ENCODE data around the gene TNP1. TPM values are rescaled to one million over a fixed set of nuclear protein-coding genes. Genes with fewer than 3 reads are reported as not detected.

TNP1 gene
- total RNA-seq, 1 donor from 2014 or later, result not detected

DNA sequence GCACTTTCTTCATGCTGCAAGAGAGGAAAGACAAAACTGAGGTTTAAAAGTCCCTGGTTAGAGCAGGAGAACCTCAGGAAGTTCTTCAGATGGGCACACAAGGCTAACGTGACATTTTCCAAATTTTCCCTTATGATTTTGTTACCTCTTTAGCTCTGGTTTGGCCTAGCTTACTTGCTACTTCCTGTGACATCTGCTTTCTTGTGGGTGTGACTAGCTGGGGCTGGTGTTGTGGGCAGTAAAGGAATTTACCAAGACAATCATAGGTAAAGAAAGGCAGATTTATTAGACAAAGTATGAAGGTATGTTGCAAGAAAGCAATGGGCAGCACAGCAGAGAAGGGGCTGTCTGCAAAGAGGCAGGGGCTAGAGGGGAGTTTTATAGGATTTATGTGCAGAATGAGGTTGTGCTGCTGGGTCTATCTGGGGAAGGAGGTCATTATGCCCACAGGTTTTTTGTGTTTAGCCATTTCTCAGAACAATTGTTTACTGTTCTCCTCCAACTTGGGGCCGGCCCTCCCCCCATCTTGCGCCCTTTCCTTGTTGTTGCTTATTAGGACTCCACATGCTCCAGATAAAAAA is 6.7 kb upstream of the TNP1 start:
- FAIRE-seq, result no peak
- Histone ChIP-seq H3K4me3 (ENCODE audit: low read depth, low read length) (no peak overlapping the region), H3K36me3 (ENCODE audit: control insufficient read depth, insufficient read depth, low read length) (no peaks in the 10 kb centered on the region), H3K27me3 (ENCODE audit: control insufficient read depth, insufficient read depth, low read length) (no peaks in the 10 kb centered on the region)
- peak; percentile 18 for DNase-seq (ENCODE audit: low read depth)
- TF ChIP-seq, protein P1, sequence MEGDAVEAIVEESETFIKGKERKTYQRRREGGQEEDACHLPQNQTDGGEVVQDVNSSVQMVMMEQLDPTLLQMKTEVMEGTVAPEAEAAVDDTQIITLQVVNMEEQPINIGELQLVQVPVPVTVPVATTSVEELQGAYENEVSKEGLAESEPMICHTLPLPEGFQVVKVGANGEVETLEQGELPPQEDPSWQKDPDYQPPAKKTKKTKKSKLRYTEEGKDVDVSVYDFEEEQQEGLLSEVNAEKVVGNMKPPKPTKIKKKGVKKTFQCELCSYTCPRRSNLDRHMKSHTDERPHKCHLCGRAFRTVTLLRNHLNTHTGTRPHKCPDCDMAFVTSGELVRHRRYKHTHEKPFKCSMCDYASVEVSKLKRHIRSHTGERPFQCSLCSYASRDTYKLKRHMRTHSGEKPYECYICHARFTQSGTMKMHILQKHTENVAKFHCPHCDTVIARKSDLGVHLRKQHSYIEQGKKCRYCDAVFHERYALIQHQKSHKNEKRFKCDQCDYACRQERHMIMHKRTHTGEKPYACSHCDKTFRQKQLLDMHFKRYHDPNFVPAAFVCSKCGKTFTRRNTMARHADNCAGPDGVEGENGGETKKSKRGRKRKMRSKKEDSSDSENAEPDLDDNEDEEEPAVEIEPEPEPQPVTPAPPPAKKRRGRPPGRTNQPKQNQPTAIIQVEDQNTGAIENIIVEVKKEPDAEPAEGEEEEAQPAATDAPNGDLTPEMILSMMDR (IDR thresholded peaks at IDR 0.05; ENCODE audit: insufficient read depth, low read length, severe bottlenecking), result no peak

DNA sequence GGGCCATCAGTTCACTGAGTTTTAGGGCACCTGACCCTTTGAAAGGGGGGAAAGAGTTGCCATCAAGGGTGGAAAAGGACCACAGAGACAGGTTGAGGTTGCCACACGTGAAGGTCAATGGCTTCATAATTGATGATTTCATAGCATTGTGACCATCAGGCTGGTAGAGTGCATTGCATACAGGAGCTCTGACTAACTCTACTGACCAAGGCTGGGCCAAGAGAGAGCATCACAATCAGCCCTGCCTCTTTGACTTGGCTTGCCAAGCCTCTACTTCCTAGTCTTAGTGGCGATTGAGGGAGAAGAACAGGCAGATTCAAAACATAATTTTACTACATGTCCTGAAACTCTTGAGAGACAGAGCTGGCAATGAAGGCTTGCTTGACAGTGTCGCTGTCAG is 5.8 kb upstream of the TNP1 start:
- no peak for DNase-seq (ENCODE audit: low read depth)
- Histone ChIP-seq H3K36me3 (ENCODE audit: control insufficient read depth, insufficient read depth, low read length) (no peaks in the 10 kb centered on the region), H3K27me3 (ENCODE audit: control insufficient read depth, insufficient read depth, low read length) (no peaks in the 10 kb centered on the region), H3K4me3 (ENCODE audit: low read depth, low read length) (no peak overlapping the region)
- TF ChIP-seq, protein P1 (IDR thresholded peaks at IDR 0.05; ENCODE audit: insufficient read depth, low read length, severe bottlenecking), result no peak
- no peak for FAIRE-seq

- FAIRE-seq (no peak), DNase-seq (ENCODE audit: low read depth) (peak; percentile 58)
- H3K36me3 ChIP-seq (ENCODE audit: control insufficient read depth, insufficient read depth, low read length), result no peaks in the 10 kb centered on the region
- H3K27me3 ChIP-seq (ENCODE audit: control insufficient read depth, insufficient read depth, low read length), result no peaks in the 10 kb centered on the region
- H3K4me3 ChIP-seq (ENCODE audit: low read depth, low read length), result no peak overlapping the region
- TF ChIP-seq, protein P1 (IDR thresholded peaks at IDR 0.05; ENCODE audit: insufficient read depth, low read length, severe bottlenecking), result no peak
Measured at GRCh38 chr2:216863946-216864345, 4.1 kb upstream of the TNP1 start.

DNA sequence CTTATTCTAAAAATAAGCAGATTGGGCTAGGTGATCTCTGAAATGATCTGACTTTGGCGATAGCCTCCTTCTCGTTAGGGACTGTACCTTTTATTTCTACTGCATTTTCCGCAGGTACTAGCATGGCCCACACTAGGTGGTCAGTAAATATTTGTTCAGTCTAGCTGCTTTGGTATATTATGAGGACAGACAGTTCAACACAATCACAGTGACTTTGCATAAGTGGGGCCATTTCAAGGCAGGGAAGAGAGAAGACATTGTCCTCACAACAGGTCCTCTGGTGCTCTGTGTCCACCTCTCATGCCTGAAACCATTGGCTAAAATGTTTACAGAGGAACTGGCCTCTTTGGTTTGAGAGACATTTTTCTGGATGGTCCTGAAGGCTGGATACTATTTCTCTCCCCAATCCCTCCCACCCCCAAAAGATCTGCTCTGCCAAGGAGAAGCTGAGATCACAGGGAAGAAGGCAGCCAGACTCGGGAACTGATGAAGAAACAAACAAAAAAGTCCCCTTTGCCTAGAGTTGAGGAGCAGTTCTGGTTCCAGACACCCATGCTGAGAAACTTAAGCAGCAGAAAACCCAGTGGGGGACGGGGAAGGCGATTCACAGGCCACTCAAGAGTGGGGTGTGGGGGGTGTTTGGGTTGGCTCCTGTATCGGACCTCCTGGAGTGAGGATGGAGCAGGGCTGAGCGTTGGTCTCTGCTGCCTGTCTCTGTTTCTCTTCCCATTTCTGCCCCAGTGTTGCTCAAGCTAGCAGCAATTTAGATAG is 2.9 kb upstream of the TNP1 start:
- FAIRE-seq, result no peak
- H3K27me3 ChIP-seq (ENCODE audit: control insufficient read depth, insufficient read depth, low read length), result no peaks in the 10 kb centered on the region
- no peak overlapping the region for H3K4me3 ChIP-seq (ENCODE audit: low read depth, low read length)
- TF ChIP-seq, protein P1 (IDR thresholded peaks at IDR 0.05; ENCODE audit: insufficient read depth, low read length, severe bottlenecking), result no peak
- no peak for DNase-seq (ENCODE audit: low read depth)
- H3K36me3 ChIP-seq (ENCODE audit: control insufficient read depth, insufficient read depth, low read length), result no peaks in the 10 kb centered on the region

DNA sequence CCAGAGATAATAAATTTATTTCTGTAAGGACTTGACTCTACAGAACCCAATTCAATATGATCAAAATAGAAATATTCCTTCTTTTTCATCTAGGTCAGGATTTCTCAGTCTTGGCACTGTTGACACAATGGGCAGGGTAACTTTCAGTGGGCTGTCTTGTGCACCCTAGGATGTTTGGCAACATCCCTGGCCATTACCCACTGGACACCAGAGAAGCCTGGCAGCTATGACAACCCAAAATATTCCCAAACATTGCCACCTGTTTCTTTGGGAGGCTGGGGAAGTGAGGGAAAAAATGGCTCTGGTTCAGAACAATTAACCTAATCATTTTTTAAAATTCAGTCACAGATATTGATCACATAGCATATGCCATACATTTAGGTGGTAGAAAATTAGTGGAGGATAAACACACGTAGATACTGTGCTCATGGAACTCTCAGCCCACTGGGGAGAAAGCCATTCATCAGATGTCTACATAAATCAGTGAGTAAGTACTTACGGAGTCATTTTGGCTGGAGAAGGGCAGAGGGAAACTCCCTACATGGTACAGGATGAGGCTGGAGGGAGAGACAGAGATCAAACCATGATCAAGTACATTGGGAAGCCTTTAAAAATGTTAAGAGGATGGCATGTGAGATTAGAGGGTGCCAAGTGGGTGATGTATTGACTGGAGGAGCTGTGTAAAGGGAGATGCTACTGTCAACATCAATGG is 718 bp upstream of the TNP1 start:
- no peaks in the 10 kb centered on the region for H3K36me3 ChIP-seq (ENCODE audit: control insufficient read depth, insufficient read depth, low read length)
- TF ChIP-seq, protein P1 (IDR thresholded peaks at IDR 0.05; ENCODE audit: insufficient read depth, low read length, severe bottlenecking), result no peak
- H3K4me3 ChIP-seq (ENCODE audit: low read depth, low read length), result no peak overlapping the region
- DNase-seq (ENCODE audit: low read depth) (no peak), FAIRE-seq (no peak)
- no peaks in the 10 kb centered on the region for H3K27me3 ChIP-seq (ENCODE audit: control insufficient read depth, insufficient read depth, low read length)
